IMR-90 (cell line): Measurements from ENCODE around the gene HTR3A. TPM values are rescaled to one million over a fixed set of nuclear protein-coding genes. Genes with fewer than 3 reads are reported as not detected.

ENCODE experiments used
- ATAC-seq: fragments of 200-7000 bp; cut with Tn5 transposase; 2 replicates; pipeline ENCODE4 v1.9.1; 2020; ENCODE audit warnings: low read depth, mild to moderate bottlenecking, moderate library complexity
- BruUV-seq: library from RNA; stranded (reverse); fragments of 400-500 nt; replicated peaks from 2 replicates; lab custom pipeline; 2021; lab: Mats Ljungman, UMichigan
- CTCF ChIA-PET: fragments of 300-600 bp; formaldehyde crosslinking; extraction: SDS; loops from one replicate; lab custom pipeline; 2021; ENCODE audit warnings: antibody characterized with exemption; lab: Yijun Ruan, JAX
- POLR2A ChIA-PET: fragments of 300-600 bp; sonication (Branson Sonifier 250); formaldehyde crosslinking; loops from one replicate; lab custom pipeline; 2022; ENCODE audit warnings: antibody characterized with exemption; ENCODE audit not compliant: unreplicated experiment; lab: Charles Lee
- DNase-seq: peaks from one replicate; pipeline ENCODE4 v3.0.0; 2013
- H2AFZ ChIP-seq: replicated peaks from 2 replicates; pipeline ENCODE3; 2013; ENCODE audit warnings: low read length, mild to moderate bottlenecking; ENCODE audit not compliant: poor library complexity
- H2AK5ac ChIP-seq: 2 replicates; pipeline ENCODE4 v1.6.1; 2013; ENCODE audit warnings: low read depth, low read length, inconsistent platforms
- H2AK9ac ChIP-seq: replicated peaks from 2 replicates; pipeline ENCODE3; 2013; ENCODE audit warnings: mild to moderate bottlenecking, low read depth, low read length, moderate library complexity; ENCODE audit not compliant: poor library complexity
- H2BK120ac ChIP-seq: 2 replicates; pipeline ENCODE4 v1.6.1; 2013; ENCODE audit warnings: low read depth, low read length, inconsistent platforms
- H2BK15ac ChIP-seq: 3 replicates; pipeline ENCODE4 v1.6.1; 2013; ENCODE audit warnings: low read depth, low read length, inconsistent platforms
- H2BK20ac ChIP-seq: 2 replicates; pipeline ENCODE4 v1.6.1; 2013; ENCODE audit warnings: low read depth, mild to moderate bottlenecking, inconsistent platforms, low read length, moderate library complexity
- H2BK5ac ChIP-seq: 2 replicates; pipeline ENCODE4 v1.6.1; 2013; ENCODE audit warnings: mild to moderate bottlenecking, low read depth, low read length, inconsistent platforms; ENCODE audit not compliant: poor library complexity, severe bottlenecking
- H3K14ac ChIP-seq: replicated peaks from 2 replicates; pipeline ENCODE4 v1.6.1; 2013; ENCODE audit warnings: low read depth, low read length, inconsistent platforms
- H3K18ac ChIP-seq: 2 replicates; pipeline ENCODE4 v1.6.1; 2013; ENCODE audit warnings: low read depth, low read length, control low read depth
- H3K23ac ChIP-seq: 2 replicates; pipeline ENCODE4 v1.6.1; 2013; ENCODE audit warnings: low read depth, low read length, inconsistent platforms
- H3K27ac ChIP-seq: 2 replicates; pipeline ENCODE4 v1.5.1; 2013; ENCODE audit warnings: mild to moderate bottlenecking, control low read depth, low read length; ENCODE audit not compliant: insufficient read depth
- H3K27me3 ChIP-seq: 2 replicates; pipeline ENCODE4 v1.6.1; 2013; ENCODE audit warnings: low read length; ENCODE audit not compliant: control insufficient read depth, insufficient read depth
- H3K36me3 ChIP-seq: 2 replicates; pipeline ENCODE4 v1.6.1; 2013; ENCODE audit warnings: low read length, mixed read lengths; ENCODE audit not compliant: control insufficient read depth, insufficient read depth
- H3K4ac ChIP-seq: 2 replicates; pipeline ENCODE4 v1.6.1; 2013; ENCODE audit warnings: low read depth, low read length, inconsistent platforms
- H3K4me1 ChIP-seq: 2 replicates; pipeline ENCODE4 v1.6.1; 2013; ENCODE audit warnings: low read length, mixed read lengths; ENCODE audit not compliant: control insufficient read depth, insufficient read depth
- H3K4me2 ChIP-seq: 2 replicates; pipeline ENCODE4 v1.6.1; 2013; ENCODE audit warnings: low read depth, mild to moderate bottlenecking, control low read depth, low read length, moderate library complexity
- H3K4me3 ChIP-seq: 2 replicates; pipeline ENCODE4 v1.5.1; 2013; ENCODE audit warnings: low read depth, mild to moderate bottlenecking, control low read depth, low read length, moderate library complexity; ENCODE audit not compliant: insufficient read depth
- H3K56ac ChIP-seq: 2 replicates; pipeline ENCODE4 v1.6.1; 2013; ENCODE audit warnings: low read length, inconsistent platforms; ENCODE audit not compliant: insufficient read depth; ENCODE audit errors: extremely low read depth
- H3K79me1 ChIP-seq, 2 experiments: 2 replicates each; pipeline ENCODE4 v1.6.1; 2013; ENCODE audit warnings: low read length in 2 of 2, inconsistent platforms in 1 of 2, low read depth in 1 of 2
- H3K9ac ChIP-seq: 2 replicates; pipeline ENCODE4 v1.6.1; 2013; ENCODE audit warnings: low read depth, low read length, control low read depth
- H3K9me1 ChIP-seq: 2 replicates; pipeline ENCODE4 v1.6.1; 2013; ENCODE audit warnings: low read length, inconsistent platforms; ENCODE audit not compliant: insufficient read depth
- H3K9me3 ChIP-seq: 2 replicates; pipeline ENCODE4 v1.6.1; 2013; ENCODE audit warnings: low read length; ENCODE audit not compliant: control insufficient read depth, insufficient read depth
- H4K20me1 ChIP-seq: 2 replicates; pipeline ENCODE4 v1.6.1; 2013; ENCODE audit warnings: low read length, inconsistent platforms; ENCODE audit not compliant: insufficient read depth
- H4K5ac ChIP-seq: 2 replicates; pipeline ENCODE4 v1.6.1; 2013; ENCODE audit warnings: mild to moderate bottlenecking, low read depth, low read length, control low read depth
- H4K8ac ChIP-seq, 2 experiments: 2 replicates each; pipeline ENCODE4 v1.6.1; 2013; ENCODE audit warnings: low read depth in 2 of 2, low read length in 2 of 2, control low read depth in 1 of 2, inconsistent platforms in 1 of 2
- H4K91ac ChIP-seq: 2 replicates; pipeline ENCODE4 v1.6.1; 2013; ENCODE audit warnings: low read depth, low read length, inconsistent platforms; ENCODE audit not compliant: insufficient read depth
- CEBPB ChIP-seq: IDR thresholded peaks from 2 replicates; pipeline ENCODE4 v1.6.1; 2012; ENCODE audit warnings: low read depth, low read length, improper control_type of control experiment
- MAZ ChIP-seq: IDR thresholded peaks from 2 replicates; pipeline ENCODE4 v1.6.1; 2012; ENCODE audit warnings: low read depth, mild to moderate bottlenecking, low read length, improper control_type of control experiment, moderate library complexity, borderline replicate concordance
- MXI1 ChIP-seq: IDR thresholded peaks from 2 replicates; pipeline ENCODE4 v1.6.1; 2012; ENCODE audit warnings: low read depth, mild to moderate bottlenecking, low read length, moderate library complexity, borderline replicate concordance
- POLR2A ChIP-seq: IDR thresholded peaks from 2 replicates; pipeline ENCODE4 v1.6.1; 2012; ENCODE audit warnings: mild to moderate bottlenecking, low read depth, low read length
- RAD21 ChIP-seq: IDR thresholded peaks from 2 replicates; pipeline ENCODE4 v1.6.1; 2012; ENCODE audit warnings: low read length, improper control_type of control experiment
- SMC3 ChIP-seq: fragments of 150-350 bp; IDR thresholded peaks from 2 replicates; pipeline ENCODE4 v1.6.1; 2016; ENCODE audit warnings: low read depth, mild to moderate bottlenecking, antibody characterized with exemption, low read length, moderate library complexity
- WGBS, 2 experiments: methylation state at CpG; one replicate each; pipeline versions ENCODE4 v1.1.5 to v1.1.7; 2013; ENCODE audit warnings: missing lambda C conversion rate in 2 of 2; ENCODE audit not compliant: insufficient read length in 1 of 2; ENCODE audit errors: extremely low coverage in 2 of 2; 5-methylcytosine and 5-hydroxymethylcytosine counted together
- dilution Hi-C: fragments of 300-500 bp; cut with HindIII; formaldehyde crosslinking; loops from one replicate; pipeline ENCODE4 v1.14.3; 2018; ENCODE audit warnings: low sequenced_read_pairs; ENCODE audit not compliant: unreplicated experiment
- in situ Hi-C: fragments of 300-500 bp; cut with MboI; formaldehyde crosslinking; loops from 3 replicates; pipeline ENCODE4 v1.14.3; 2019; ENCODE audit warnings: low sequenced_read_pairs, inconsistent platforms, mixed read lengths
- intact Hi-C: fragments of 100-400 bp; cut with micrococcal nuclease; formaldehyde crosslinking; loops from 2 replicates; pipeline ENCODE4 v1.10.0; 2022
- polyA plus RNA-seq, 3 experiments: library from polyadenylated mRNA; depleted of rRNA; stranded (reverse); fragments of >200 nt; gene quantifications; 2 replicates each; pipeline ENCODE4 v1.2.3, GENCODE V29; 2012; ENCODE audit warnings: low replicate concordance in 1 of 3
- total RNA-seq: library from RNA; depleted of rRNA; stranded (reverse); fragments of >200 nt; gene quantifications from 2 replicates; pipeline ENCODE4 v1.2.3, GENCODE V29; 2012
- TF ChIP-seq, protein P1 (sequence below): conservative IDR thresholded peaks from 2 replicates; pipeline ENCODE4 v1.5.1; 2012; ENCODE audit warnings: mild to moderate bottlenecking, low read depth, low read length, improper control_type of control experiment
- TF ChIP-seq, protein P2 (sequence below): fragments of 150-350 bp; IDR thresholded peaks from 2 replicates; pipeline ENCODE4 v1.6.1; 2017; ENCODE audit warnings: mild to moderate bottlenecking, antibody characterized with exemption, low read length, low read depth
- TF ChIP-seq, protein P3 (sequence below): fragments of 150-350 bp; IDR thresholded peaks from 2 replicates; pipeline ENCODE4 v1.6.1; 2016; ENCODE audit warnings: low read depth, mild to moderate bottlenecking, low read length, moderate library complexity, borderline replicate concordance

HTR3A gene
- total and polyA plus RNA-seq, 2 of the 4 experiments (the other 2 are of a cell fraction): not detected

DNA sequence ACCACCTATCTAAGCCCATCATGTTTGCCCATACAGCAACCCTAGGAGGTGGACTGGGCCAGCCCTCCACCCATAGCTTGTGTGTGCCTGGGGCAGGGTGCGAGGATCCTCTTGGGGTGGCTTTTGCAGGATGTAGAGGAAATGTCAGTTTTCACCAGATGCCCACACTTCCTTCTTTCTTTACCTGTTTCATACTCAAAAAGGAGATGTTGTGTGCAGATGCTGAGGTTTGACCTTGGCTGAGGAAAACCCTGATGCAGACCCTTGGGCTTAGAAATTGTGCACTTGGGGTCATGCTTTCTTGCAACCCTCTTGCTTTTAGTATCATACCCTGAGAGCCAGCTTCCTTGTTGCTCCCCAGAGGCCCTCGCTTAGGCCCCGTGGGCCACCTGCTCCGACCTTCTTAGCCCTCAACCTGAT, 2.2 kb downstream of the HTR3A start:
- no peak overlapping the region for H4K91ac ChIP-seq
- no peak overlapping the region for H4K5ac ChIP-seq

More for the DNA sequence above, 2.2 kb downstream of the HTR3A start:
- H3K14ac ChIP-seq: no peak overlapping the region
- no peak overlapping the region for H3K27ac ChIP-seq
- intact Hi-C loops (no loop called here), dilution Hi-C loops (no loop called here), in situ Hi-C loops (no loop called here)
- H2BK20ac ChIP-seq: no peak overlapping the region
- no peak for TF ChIP-seq MAZ
- TF ChIP-seq CEBPB: no peak
- TF ChIP-seq, protein P1, sequence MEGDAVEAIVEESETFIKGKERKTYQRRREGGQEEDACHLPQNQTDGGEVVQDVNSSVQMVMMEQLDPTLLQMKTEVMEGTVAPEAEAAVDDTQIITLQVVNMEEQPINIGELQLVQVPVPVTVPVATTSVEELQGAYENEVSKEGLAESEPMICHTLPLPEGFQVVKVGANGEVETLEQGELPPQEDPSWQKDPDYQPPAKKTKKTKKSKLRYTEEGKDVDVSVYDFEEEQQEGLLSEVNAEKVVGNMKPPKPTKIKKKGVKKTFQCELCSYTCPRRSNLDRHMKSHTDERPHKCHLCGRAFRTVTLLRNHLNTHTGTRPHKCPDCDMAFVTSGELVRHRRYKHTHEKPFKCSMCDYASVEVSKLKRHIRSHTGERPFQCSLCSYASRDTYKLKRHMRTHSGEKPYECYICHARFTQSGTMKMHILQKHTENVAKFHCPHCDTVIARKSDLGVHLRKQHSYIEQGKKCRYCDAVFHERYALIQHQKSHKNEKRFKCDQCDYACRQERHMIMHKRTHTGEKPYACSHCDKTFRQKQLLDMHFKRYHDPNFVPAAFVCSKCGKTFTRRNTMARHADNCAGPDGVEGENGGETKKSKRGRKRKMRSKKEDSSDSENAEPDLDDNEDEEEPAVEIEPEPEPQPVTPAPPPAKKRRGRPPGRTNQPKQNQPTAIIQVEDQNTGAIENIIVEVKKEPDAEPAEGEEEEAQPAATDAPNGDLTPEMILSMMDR: no peak
- no peak for TF ChIP-seq MXI1
- TF ChIP-seq SMC3: no peak
- TF ChIP-seq, protein P2, sequence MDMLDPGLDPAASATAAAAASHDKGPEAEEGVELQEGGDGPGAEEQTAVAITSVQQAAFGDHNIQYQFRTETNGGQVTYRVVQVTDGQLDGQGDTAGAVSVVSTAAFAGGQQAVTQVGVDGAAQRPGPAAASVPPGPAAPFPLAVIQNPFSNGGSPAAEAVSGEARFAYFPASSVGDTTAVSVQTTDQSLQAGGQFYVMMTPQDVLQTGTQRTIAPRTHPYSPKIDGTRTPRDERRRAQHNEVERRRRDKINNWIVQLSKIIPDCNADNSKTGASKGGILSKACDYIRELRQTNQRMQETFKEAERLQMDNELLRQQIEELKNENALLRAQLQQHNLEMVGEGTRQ: no peak
- no peak for TF ChIP-seq POLR2A
- no peak for TF ChIP-seq RAD21
- TF ChIP-seq, protein P3, sequence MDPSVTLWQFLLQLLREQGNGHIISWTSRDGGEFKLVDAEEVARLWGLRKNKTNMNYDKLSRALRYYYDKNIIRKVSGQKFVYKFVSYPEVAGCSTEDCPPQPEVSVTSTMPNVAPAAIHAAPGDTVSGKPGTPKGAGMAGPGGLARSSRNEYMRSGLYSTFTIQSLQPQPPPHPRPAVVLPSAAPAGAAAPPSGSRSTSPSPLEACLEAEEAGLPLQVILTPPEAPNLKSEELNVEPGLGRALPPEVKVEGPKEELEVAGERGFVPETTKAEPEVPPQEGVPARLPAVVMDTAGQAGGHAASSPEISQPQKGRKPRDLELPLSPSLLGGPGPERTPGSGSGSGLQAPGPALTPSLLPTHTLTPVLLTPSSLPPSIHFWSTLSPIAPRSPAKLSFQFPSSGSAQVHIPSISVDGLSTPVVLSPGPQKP: no peak
- H2BK120ac ChIP-seq: no peak overlapping the region
- H3K4me1 ChIP-seq: no peaks in the 10 kb centered on the region
- H3K56ac ChIP-seq: no peak overlapping the region
- H2AK9ac ChIP-seq: no peak overlapping the region
- H3K79me1 ChIP-seq: no peaks in the 10 kb centered on the region
- BruUV-seq: no TSS peak
- H3K4me3 ChIP-seq: no peak overlapping the region
- no peak overlapping the region for H2BK15ac ChIP-seq
- 29% methylated on average over 3 of the region's 4 CpGs; no CpG with 5 or more reads in 1 of the 2 experiments for WGBS, 2 experiments
- H2AK5ac ChIP-seq: no peak overlapping the region
- no peak overlapping the region for H3K4me2 ChIP-seq
- DNase-seq (no peak), ATAC-seq (no peak)
- H3K36me3 ChIP-seq: no peaks in the 10 kb centered on the region
- no peak overlapping the region for H3K18ac ChIP-seq
- H2AFZ ChIP-seq: no peak overlapping the region
- ChIA-PET CTCF (no interaction called here), POLR2A (no interaction called here)
- H4K20me1 ChIP-seq: no peaks in the 10 kb centered on the region
- peaks cover 2% of the 10 kb centered on the region; the same call in 1 of the 2 replicates for H3K27me3 ChIP-seq
- H3K4ac ChIP-seq: no peak overlapping the region
- no peak overlapping the region for H2BK5ac ChIP-seq
- H3K9ac ChIP-seq: no peak overlapping the region
- no peaks in the 10 kb centered on the region for H3K9me1 ChIP-seq
- no peaks in the 10 kb centered on the region for H3K9me3 ChIP-seq
- H4K8ac ChIP-seq: no peak overlapping the region
- no peak overlapping the region for H3K23ac ChIP-seq
